SK-N-MC (cell line): Measurements from ENCODE around the gene NTMT1.

Experiments
- DNase-seq: peaks from one replicate; pipeline ENCODE4 v3.0.0-alpha.2; 2011; ENCODE audit warnings: low read depth, low spot score
- H3K27ac ChIP-seq: fragments of 200-600 bp; sonication (generic); 2 replicates; pipeline ENCODE4 v1.5.1; 2016; ENCODE audit warnings: mixed run types
- H3K36me3 ChIP-seq: fragments of 200-600 bp; sonication (generic); 2 replicates; pipeline ENCODE4 v1.6.1; 2017; ENCODE audit warnings: antibody characterized with exemption, low read length, mixed read lengths; ENCODE audit not compliant: insufficient read depth
- H3K4me3 ChIP-seq: fragments of 200-600 bp; sonication (generic); 2 replicates; pipeline ENCODE4 v1.5.1; 2016
- H3K9ac ChIP-seq: fragments of 200-600 bp; sonication (generic); 2 replicates; pipeline ENCODE4 v1.8.0; 2017; ENCODE audit warnings: mixed run types, mixed read lengths; ENCODE audit not compliant: insufficient read length
- H3K9me3 ChIP-seq: fragments of 200-600 bp; sonication (generic); 2 replicates; pipeline ENCODE4 v1.6.1; 2017; ENCODE audit warnings: low read depth, mild to moderate bottlenecking, antibody characterized with exemption, low read length, moderate library complexity, mixed read lengths
- EZH2 ChIP-seq: fragments of 200-600 bp; sonication (generic); IDR thresholded peaks from one replicate; pipeline ENCODE4 v1.6.1; 2017; ENCODE audit warnings: antibody characterized with exemption
- FOXP2 ChIP-seq: optimal IDR thresholded peaks from 2 replicates; pipeline ENCODE3; 2011; ENCODE audit warnings: mild to moderate bottlenecking, moderate library complexity; ENCODE audit not compliant: insufficient read depth; ENCODE audit errors: extremely low read length, control extremely low read depth
- POLR2AphosphoS5 ChIP-seq: IDR thresholded peaks from 2 replicates; pipeline ENCODE4 v1.6.1; 2012; ENCODE audit warnings: mild to moderate bottlenecking, low read depth, low read length, borderline replicate concordance

The NTMT1 gene

DNA sequence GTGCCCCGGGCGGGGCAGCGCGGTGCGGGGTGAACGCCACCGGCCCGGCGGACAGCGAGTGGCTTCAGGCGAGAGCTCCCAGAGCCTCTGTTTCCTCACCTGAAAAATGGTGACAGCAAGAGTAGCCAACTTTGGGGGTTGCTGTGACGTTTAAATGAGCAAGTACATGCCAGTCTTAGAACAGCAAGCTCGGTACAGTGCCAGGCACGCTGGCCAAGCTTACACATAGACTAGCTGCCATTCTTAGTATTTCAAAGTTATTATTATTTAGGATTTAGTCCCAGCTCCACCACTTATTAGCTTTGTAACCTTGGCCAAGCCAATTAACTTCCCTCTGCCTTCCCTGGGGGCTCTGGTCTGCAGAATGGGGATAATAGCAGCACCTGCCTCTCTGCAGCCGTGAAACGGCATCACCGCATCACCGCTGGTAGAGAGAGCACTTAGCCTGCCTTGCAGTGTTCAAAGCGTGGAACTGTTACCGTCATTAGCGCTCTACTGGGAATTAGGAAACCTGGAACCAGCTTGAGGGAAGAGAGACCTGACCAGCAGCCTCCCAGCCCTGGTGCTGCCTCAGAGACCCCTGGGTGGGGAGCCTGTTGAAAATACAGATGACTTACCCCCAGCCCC is 5.2 kb upstream of the NTMT1 start, which contains the start of gene C9orf50:
Gene C9orf50, minus strand, starts transcription at position 433 of the 627 bp plus-strand sequence. CDS start 527 bp downstream, outside the sequence.
- TF ChIP-seq POLR2AphosphoS5 (no peak), EZH2 (no peak), FOXP2 (no peak)
- H3K4me3 ChIP-seq, result peak within 1 kb of the TSS; percentile 77
- H3K36me3 ChIP-seq, result no peaks in the 10 kb centered on the region
- H3K9me3 ChIP-seq, result no peaks in the 10 kb centered on the region
- no peak for DNase-seq
- peak within 1 kb of the TSS; percentile 77 for H3K9ac ChIP-seq
- H3K27ac ChIP-seq, result 0 out of 2 replicates have a peak within 1 kb of the TSS, but pooled peaks have one; percentile 19

DNA sequence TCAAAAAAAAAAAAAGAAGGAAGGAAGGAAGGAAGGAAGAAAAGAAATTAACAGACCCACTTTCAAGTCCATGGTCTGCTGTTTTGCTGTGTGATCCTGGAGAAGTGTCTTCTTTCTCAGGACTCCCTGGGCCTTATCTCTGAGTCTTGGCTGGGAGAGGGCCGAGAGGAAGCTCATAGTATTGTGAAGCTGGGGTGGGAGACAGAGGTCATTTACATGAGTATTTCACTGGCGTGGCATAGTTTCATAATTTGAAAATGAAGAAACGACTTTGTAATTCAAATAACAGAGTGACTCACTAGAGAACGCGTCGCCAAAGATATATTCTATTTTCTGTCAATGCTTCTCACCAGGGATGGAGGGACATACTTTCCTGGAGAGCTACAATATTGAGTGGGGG is 2.6 kb upstream of the NTMT1 start:
- Histone ChIP-seq H3K9ac (no peak overlapping the region), H3K27ac (0 out of 2 replicates have a peak overlapping the region, but pooled peaks have one; percentile 4), H3K36me3 (peaks cover 12% of the 10 kb centered on the region), H3K4me3 (no peak overlapping the region), H3K9me3 (no peaks in the 10 kb centered on the region)
- TF ChIP-seq POLR2AphosphoS5 (no peak), FOXP2 (no peak), EZH2 (no peak)
- DNase-seq, result no peak

DNA sequence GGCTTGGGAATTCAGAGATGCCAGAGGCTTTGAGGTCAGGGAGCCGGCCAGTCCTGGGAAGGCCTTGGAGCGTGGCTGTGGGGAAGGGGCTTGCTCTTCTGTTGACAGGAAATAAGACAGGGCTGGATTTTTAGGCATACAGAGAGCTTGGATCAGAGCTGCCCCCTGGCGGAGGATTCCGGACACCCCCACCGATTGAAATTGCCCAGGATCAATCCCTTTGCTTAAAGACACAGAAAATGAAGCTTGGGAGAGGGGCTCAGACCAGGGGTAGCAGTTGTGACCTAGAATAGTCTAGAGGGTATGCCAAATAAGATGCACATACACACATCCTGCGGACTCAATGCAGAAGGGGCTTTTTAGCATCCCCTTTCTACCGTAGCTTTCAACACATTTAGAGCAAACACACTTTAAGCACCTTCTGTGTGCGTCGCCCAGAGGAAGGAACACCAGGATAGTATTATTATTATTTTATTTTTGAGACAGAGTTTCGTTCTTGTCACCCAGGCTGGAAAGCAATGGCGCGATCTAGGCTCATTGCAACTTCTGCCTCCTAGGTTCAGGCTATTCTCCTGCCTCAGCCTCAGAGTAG is 1.7 kb upstream of the NTMT1 start:
- Histone ChIP-seq H3K27ac (no peak overlapping the region), H3K36me3 (peaks cover 16% of the 10 kb centered on the region), H3K9me3 (no peaks in the 10 kb centered on the region), H3K4me3 (no peak overlapping the region), H3K9ac (no peak overlapping the region)
- no peak for TF ChIP-seq EZH2
- no peak for TF ChIP-seq POLR2AphosphoS5
- TF ChIP-seq FOXP2, result no peak
- peak; percentile 50 for DNase-seq

DNA sequence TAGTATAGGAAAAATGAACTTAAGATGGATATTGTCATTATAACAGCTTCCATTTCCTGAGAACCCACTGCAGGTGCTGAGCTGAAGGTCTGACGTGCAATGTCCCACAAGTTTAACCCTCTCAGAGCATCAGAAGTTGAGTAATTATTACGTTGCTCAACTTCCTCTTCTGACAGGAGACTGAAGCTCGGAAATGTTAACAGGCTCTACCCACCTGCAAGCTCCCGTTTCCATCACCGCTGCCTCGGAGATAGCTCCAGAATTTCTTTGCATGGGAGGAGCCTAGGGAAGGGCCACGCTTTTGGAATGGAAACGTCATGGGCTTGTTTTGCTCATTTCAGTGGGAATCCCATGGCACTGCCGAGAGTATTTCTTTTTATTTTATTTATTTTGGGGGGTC is 1.0 kb upstream of the NTMT1 start:
- Histone ChIP-seq H3K9me3 (no peaks in the 10 kb centered on the region), H3K4me3 (no peak overlapping the region), H3K27ac (peak overlapping the region; percentile 74; the same call in 1 of the 2 replicates), H3K36me3 (peaks cover 21% of the 10 kb centered on the region), H3K9ac (no peak overlapping the region)
- TF ChIP-seq POLR2AphosphoS5 (no peak), EZH2 (no peak), FOXP2 (no peak)
- no peak for DNase-seq

DNA sequence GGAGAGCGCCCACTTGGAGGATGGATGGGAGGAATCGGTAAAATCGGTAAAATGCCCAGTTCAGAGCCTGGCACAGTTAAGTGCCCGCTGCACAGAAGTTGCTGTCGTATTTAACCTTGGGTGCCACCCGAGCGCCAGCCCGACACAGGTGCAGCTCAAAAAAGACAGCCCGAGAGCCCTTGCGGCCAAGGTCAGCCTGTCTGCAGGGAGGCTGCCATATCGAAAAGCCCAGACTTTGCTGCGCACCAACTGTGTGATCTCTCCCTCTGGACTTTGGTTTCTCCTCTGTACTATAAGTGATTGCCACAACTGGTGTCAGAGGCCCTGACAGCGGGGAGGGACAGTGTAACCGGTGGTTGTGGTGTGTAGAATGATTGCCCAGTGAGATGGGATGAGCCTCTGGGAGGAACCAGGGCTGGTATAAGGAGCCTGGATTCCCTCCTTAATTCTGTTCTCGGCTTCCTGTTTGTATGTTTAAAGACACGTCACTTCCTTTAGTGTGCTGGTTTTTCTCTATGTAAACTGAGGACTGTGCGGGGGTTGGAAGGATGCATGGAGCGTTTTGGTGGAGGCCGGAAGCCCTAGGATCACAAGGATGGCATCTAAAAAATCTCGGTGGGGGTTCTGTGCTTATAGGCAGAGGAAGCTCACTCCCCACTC is 792 bp downstream of the NTMT1 start:
- Histone ChIP-seq H3K9me3 (no peaks in the 10 kb centered on the region), H3K9ac (peak overlapping the region; percentile 95), H3K36me3 (peaks cover 25% of the 10 kb centered on the region), H3K4me3 (peak overlapping the region; percentile 96), H3K27ac (peak overlapping the region; percentile 89)
- no peak for TF ChIP-seq EZH2
- no peak for TF ChIP-seq FOXP2
- TF ChIP-seq POLR2AphosphoS5, result peak; percentile 26
- no peak for DNase-seq

DNA sequence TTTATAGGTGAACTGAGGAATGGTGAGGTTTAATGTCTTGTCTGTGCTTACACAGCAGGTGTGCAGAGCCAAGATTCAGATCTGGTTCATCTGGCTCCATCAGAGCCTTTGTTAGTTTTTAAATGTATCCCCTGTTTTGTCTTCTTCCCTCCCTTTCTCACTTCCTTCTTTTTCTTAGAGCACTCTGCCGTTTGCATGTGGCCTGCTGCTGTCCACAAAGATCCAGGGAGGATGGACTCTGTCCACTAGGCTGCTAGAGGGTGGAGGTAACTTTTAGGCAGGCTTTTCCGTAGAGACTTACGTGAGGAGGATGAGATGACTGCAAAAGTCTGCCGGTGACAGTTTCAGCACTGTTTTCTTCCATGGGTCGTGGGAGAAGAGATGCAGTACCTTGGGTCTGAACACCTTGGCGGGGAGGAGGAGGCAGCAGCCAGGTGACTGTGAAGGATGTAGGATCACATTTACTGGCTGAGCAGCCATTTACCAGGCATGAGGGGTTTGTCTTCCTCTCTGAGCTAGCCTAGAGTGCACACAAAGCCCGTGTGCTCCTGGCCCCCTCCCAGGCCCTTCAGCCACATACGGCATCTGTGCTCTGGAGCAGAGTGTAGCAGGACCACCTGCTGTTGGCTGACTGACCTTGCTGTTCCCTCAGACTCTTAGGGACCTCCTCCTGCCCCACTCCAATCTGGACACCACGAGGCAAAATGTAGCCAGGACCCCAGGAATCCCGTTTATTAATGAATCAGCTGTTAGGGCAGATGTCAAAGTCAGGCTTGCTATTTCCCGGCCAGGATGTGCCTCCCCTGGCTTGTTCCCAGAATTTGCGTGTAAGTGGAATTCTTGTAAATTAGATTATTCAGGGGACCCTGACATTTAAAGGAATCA is 1.8 kb downstream of the NTMT1 start:
- H3K9ac ChIP-seq, result peak overlapping the region; percentile 95
- H3K27ac ChIP-seq, result no peak overlapping the region
- no peak for TF ChIP-seq FOXP2
- TF ChIP-seq EZH2, result no peak
- TF ChIP-seq POLR2AphosphoS5, result no peak
- peaks cover 35% of the 10 kb centered on the region for H3K36me3 ChIP-seq
- H3K9me3 ChIP-seq, result no peaks in the 10 kb centered on the region
- peak overlapping the region; percentile 96 for H3K4me3 ChIP-seq
- DNase-seq, result no peak

DNA sequence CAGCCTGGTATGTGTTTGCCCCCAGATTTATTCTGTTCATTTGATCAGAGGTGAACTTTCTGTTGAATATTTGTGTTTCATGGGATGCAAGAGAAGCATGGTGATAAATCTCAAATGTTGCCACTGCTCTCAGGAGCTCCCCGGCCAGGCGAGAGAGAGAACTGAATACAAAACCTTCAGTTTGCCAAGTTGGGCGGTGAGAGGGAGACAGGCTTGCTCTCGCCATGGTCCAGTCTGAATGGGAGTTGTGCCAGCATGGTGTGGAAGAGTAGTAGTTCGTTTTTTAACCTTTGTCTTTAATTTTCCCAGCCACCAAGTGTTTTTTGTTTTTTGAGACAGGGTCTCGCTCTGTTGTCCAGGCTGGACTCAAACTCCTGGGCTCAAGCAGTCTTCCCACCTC is 2.7 kb downstream of the NTMT1 start:
- peaks cover 44% of the 10 kb centered on the region for H3K36me3 ChIP-seq
- no peak overlapping the region for H3K4me3 ChIP-seq

More for the DNA sequence above, 2.7 kb downstream of the NTMT1 start:
- DNase-seq, result no peak
- H3K27ac ChIP-seq, result no peak overlapping the region
- no peak for TF ChIP-seq POLR2AphosphoS5
- TF ChIP-seq EZH2, result no peak
- TF ChIP-seq FOXP2, result no peak
- H3K9ac ChIP-seq, result peak overlapping the region; percentile 95
- no peaks in the 10 kb centered on the region for H3K9me3 ChIP-seq
